WTC11 (cell line): Measurements from ENCODE around the gene EGFR.

Experiments used
- CTCF ChIP-seq: fragments of 200-600 bp; IDR thresholded peaks from 2 replicates; pipeline ENCODE4 v1.8.0; 2022; ENCODE audit warnings: antibody characterized with exemption
- NFE2L1 ChIP-seq: sonication (generic); formaldehyde crosslinking; IDR thresholded peaks from 2 replicates; pipeline ENCODE4 v1.8.1; 2023; ENCODE audit warnings: missing genetic modification reagents

- TF ChIP-seq CTCF (no peak), NFE2L1 (CRISPR knock-in tag) (no peak)
Measured at GRCh38 chr7:55191161-55191925, 172.5 kb downstream of the EGFR start.
